OCI-LY7 (cell line): ENCODE results near the gene DFFA. TPM values are rescaled to one million over a fixed set of nuclear protein-coding genes. Genes with fewer than 3 reads are reported as not detected.

Experiments used
- BruUV-seq: library from RNA; stranded (reverse); fragments of 400-500 nt; replicated peaks from 2 replicates; lab custom pipeline; 2021; lab: Mats Ljungman, UMichigan
- CTCF ChIA-PET: fragments of 300-600 bp; sonication (Branson Sonifier 250); formaldehyde crosslinking; loops from one replicate; lab custom pipeline; 2022; ENCODE audit warnings: antibody characterized with exemption; ENCODE audit not compliant: unreplicated experiment; lab: Charles Lee
- POLR2A ChIA-PET: fragments of 300-600 bp; sonication (Branson Sonifier 250); formaldehyde crosslinking; loops from one replicate; lab custom pipeline; 2022; ENCODE audit warnings: antibody characterized with exemption; lab: Charles Lee
- DNase-seq: peaks from one replicate; pipeline ENCODE4 v3.0.0-alpha.2; 2015; ENCODE audit warnings: low spot score
- H2AFZ ChIP-seq: fragments of 200-600 bp; sonication (generic), shearing (Covaris generic); 2 replicates; pipeline ENCODE4 v1.6.1; 2014; ENCODE audit warnings: mild to moderate bottlenecking, antibody characterized with exemption, low read length, moderate library complexity
- H3K27ac ChIP-seq: fragments of 200-600 bp; sonication (generic); 2 replicates; pipeline ENCODE4 v1.5.1; 2014; ENCODE audit warnings: mixed run types, low read depth, mild to moderate bottlenecking, moderate library complexity, low read length, inconsistent platforms; ENCODE audit not compliant: poor library complexity, severe bottlenecking
- H3K36me3 ChIP-seq: fragments of 200-600 bp; sonication (generic); 2 replicates; pipeline ENCODE4 v1.6.1; 2014; ENCODE audit warnings: mild to moderate bottlenecking, antibody characterized with exemption, low read length, moderate library complexity, mixed read lengths; ENCODE audit not compliant: insufficient read depth
- H3K4me1 ChIP-seq: fragments of 200-600 bp; sonication (generic); 2 replicates; pipeline ENCODE4 v1.5.1; 2014; ENCODE audit warnings: mild to moderate bottlenecking, low read length; ENCODE audit not compliant: insufficient read depth, poor library complexity, severe bottlenecking
- H3K4me2 ChIP-seq: fragments of 200-600 bp; sonication (generic); 2 replicates; pipeline ENCODE4 v1.6.1; 2014; ENCODE audit warnings: mild to moderate bottlenecking, low read length
- H3K4me3 ChIP-seq: fragments of 200-600 bp; sonication (generic); 2 replicates; pipeline ENCODE4 v1.5.1; 2014; ENCODE audit warnings: mild to moderate bottlenecking, low read depth, low read length; ENCODE audit not compliant: poor library complexity, severe bottlenecking
- H3K79me2 ChIP-seq: fragments of 200-600 bp; sonication (generic); 2 replicates; pipeline ENCODE4 v1.6.1; 2016; ENCODE audit warnings: low read depth, mild to moderate bottlenecking, low read length, moderate library complexity, mixed read lengths; ENCODE audit not compliant: insufficient read depth
- H3K9me2 ChIP-seq: fragments of 200-600 bp; sonication (generic); 2 replicates; pipeline ENCODE4 v1.6.1; 2016; ENCODE audit warnings: mild to moderate bottlenecking, low read length, mixed read lengths; ENCODE audit not compliant: insufficient read depth
- H3K9me3 ChIP-seq: fragments of 200-600 bp; sonication (generic); 2 replicates; pipeline ENCODE4 v1.6.1; 2014; ENCODE audit warnings: mild to moderate bottlenecking, mixed run types, low read length, mixed read lengths
- H4K20me1 ChIP-seq: fragments of 200-600 bp; sonication (generic); 2 replicates; pipeline ENCODE4 v1.6.1; 2014; ENCODE audit warnings: mild to moderate bottlenecking, antibody characterized with exemption, low read length, moderate library complexity, mixed read lengths; ENCODE audit not compliant: insufficient read depth
- EZH2phosphoT487 ChIP-seq: fragments of 200-600 bp; sonication (generic); IDR thresholded peaks from 2 replicates; pipeline ENCODE4 v1.6.1; 2018; ENCODE audit warnings: low read depth, borderline replicate concordance, mild to moderate bottlenecking, mixed run types, antibody characterized with exemption, low read length, moderate library complexity, mixed read lengths
- intact Hi-C: fragments of 100-400 bp; cut with micrococcal nuclease; formaldehyde crosslinking; loops from one replicate; pipeline ENCODE4 v1.10.0; 2022; ENCODE audit not compliant: unreplicated experiment
- total RNA-seq, 2 experiments: library from RNA; depleted of rRNA in 1 of 2; stranded (reverse); fragments of >200 nt in 1 of 2; shearing (Covaris generic) in 1 of 2; gene quantifications; 2 replicates each; pipeline ENCODE4 v1.2.3, GENCODE V29; 2014 to 2022
- TF ChIP-seq, protein P1 (sequence below): fragments of 200-600 bp; sonication (generic); conservative IDR thresholded peaks from 2 replicates; pipeline ENCODE4 v1.5.1; 2014; ENCODE audit warnings: mild to moderate bottlenecking, antibody characterized with exemption, low read length, moderate library complexity, mixed read lengths

Gene DFFA
- total RNA-seq, 2 experiments from 2014 or later = 64.6 to 79.0 TPM

DNA sequence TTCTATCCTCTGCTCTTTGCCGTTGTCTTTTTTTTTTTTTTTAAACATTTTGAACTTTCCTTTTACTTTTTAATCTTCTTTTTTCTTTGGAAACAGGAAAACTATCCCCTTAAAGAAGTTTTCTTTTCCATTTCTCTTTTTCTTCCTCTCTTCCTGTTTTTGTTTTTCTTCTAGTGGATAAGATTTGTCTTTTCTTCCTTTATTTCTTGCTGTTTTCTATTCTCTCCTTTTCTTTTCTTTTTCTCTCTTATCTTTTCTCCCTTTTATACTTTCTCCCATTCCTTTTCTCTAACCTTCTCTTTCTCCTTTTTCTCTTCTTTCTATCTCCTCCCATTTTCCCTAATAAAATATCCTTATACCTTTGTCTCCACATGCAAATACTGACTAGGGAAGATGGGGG is 48.6 kb upstream of the DFFA start:
- Histone ChIP-seq H4K20me1 (peaks cover 10% of the 10 kb centered on the region; the same call in 1 of the 2 replicates), H3K79me2 (no peaks in the 10 kb centered on the region), H3K4me3 (no peak overlapping the region), H2AFZ (no peak overlapping the region), H3K4me1 (no peaks in the 10 kb centered on the region), H3K4me2 (no peak overlapping the region), H3K27ac (no peak overlapping the region), H3K9me2 (no peaks in the 10 kb centered on the region), H3K9me3 (no peaks in the 10 kb centered on the region), H3K36me3 (no peaks in the 10 kb centered on the region)
- DNase-seq = no peak
- BruUV-seq = no TSS peak
- ChIA-PET CTCF (no interaction called here), POLR2A (interaction anchor here (0.7 to 1.2 kb wide), 3 partner anchors 11 to 18 kb away, joined by 3 to 6 read pairs (median 3); no protein-coding TSS in a partner anchor)
- TF ChIP-seq, protein P1, sequence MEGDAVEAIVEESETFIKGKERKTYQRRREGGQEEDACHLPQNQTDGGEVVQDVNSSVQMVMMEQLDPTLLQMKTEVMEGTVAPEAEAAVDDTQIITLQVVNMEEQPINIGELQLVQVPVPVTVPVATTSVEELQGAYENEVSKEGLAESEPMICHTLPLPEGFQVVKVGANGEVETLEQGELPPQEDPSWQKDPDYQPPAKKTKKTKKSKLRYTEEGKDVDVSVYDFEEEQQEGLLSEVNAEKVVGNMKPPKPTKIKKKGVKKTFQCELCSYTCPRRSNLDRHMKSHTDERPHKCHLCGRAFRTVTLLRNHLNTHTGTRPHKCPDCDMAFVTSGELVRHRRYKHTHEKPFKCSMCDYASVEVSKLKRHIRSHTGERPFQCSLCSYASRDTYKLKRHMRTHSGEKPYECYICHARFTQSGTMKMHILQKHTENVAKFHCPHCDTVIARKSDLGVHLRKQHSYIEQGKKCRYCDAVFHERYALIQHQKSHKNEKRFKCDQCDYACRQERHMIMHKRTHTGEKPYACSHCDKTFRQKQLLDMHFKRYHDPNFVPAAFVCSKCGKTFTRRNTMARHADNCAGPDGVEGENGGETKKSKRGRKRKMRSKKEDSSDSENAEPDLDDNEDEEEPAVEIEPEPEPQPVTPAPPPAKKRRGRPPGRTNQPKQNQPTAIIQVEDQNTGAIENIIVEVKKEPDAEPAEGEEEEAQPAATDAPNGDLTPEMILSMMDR = no peak
- TF ChIP-seq EZH2phosphoT487 = no peak
- intact Hi-C loops = no loop called here

DNA sequence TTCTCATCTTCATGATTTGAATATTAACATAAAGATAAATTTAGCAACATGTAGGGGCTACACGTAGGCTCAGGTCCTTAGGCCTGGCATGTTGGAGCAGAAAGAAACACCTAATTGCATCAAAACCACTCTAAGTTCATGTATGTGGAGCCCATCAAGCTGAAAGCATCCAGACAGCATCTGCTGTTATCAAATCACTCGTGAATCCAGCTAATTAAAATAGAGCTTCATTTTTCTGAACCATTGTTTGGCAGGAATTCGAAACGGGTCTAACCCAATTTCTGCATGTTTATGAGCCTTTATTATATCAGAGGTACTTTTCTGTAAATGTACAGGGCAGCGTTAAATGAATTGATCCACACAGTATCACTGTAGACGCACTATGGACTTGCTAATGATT is 48.2 kb upstream of the DFFA start:
- Histone ChIP-seq H3K4me1 (no peaks in the 10 kb centered on the region), H3K79me2 (no peaks in the 10 kb centered on the region), H3K4me3 (no peak overlapping the region), H3K4me2 (no peak overlapping the region), H3K27ac (no peak overlapping the region), H4K20me1 (peaks cover 12% of the 10 kb centered on the region; the same call in 1 of the 2 replicates), H3K9me3 (no peaks in the 10 kb centered on the region), H3K36me3 (no peaks in the 10 kb centered on the region; the same call in 1 of the 2 replicates), H2AFZ (no peak overlapping the region), H3K9me2 (no peaks in the 10 kb centered on the region)
- no peak for DNase-seq
- BruUV-seq = no TSS peak
- ChIA-PET POLR2A (interaction anchor here (0.7 to 0.8 kb wide), 2 partner anchors 10 to 29 kb away, joined by 3 to 4 read pairs; no protein-coding TSS in a partner anchor), CTCF (no interaction called here)
- intact Hi-C loops = no loop called here
- TF ChIP-seq, protein P1 = no peak
- TF ChIP-seq EZH2phosphoT487 = no peak

DNA sequence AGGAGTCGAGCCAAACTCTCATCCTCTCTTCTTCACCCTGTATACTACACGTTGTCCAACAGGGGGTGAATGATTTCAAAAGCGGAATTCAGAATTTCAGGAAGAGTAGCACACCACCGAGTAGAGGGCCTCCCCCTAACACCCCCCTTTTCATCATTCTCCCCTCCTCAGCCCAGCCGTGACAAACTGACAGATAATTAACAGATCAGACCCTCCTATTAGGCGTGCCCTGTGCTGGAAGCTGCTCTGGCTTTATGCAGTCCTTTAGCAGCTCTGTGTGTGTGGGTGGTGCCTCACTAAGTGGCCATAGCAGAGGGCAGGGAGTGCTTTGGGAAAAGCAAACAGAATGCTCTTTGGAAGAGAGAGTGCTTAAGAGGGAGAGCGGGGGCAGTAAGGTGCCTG is 46.7 kb upstream of the DFFA start:
- Histone ChIP-seq H3K4me3 (no peak overlapping the region), H3K27ac (no peak overlapping the region), H2AFZ (no peak overlapping the region), H3K4me2 (no peak overlapping the region), H3K79me2 (peaks cover 6% of the 10 kb centered on the region; the same call in 1 of the 2 replicates), H3K9me3 (no peaks in the 10 kb centered on the region), H3K4me1 (no peaks in the 10 kb centered on the region), H4K20me1 (peaks cover 16% of the 10 kb centered on the region; the same call in 1 of the 2 replicates), H3K9me2 (no peaks in the 10 kb centered on the region), H3K36me3 (no peaks in the 10 kb centered on the region; the same call in 1 of the 2 replicates)
- DNase-seq = no peak
- TF ChIP-seq, protein P1 = no peak
- no peak for TF ChIP-seq EZH2phosphoT487
- no TSS peak for BruUV-seq
- POLR2A ChIA-PET = no interaction called here
- CTCF ChIA-PET = no interaction called here
- intact Hi-C loops = no loop called here
